Tibial nerve (tissue), 4 donors: ENCODE data around the gene PLCB3.

Source experiments
- EP300 ChIP-seq, 2 donors: sonication (generic); formaldehyde crosslinking; IDR thresholded peaks; one replicate each; pipeline ENCODE4 v1.6.1; 2017; ENCODE audit warnings: antibody characterized with exemption in 2 of 2, mild to moderate bottlenecking in 1 of 2
- POLR2A ChIP-seq, 2 donors: fragments of 450-650 bp; IDR thresholded peaks; one replicate each; pipeline ENCODE4 v1.6.1; 2017; ENCODE audit warnings: antibody characterized with exemption in 2 of 2, mild to moderate bottlenecking in 2 of 2, moderate library complexity in 2 of 2
- TF ChIP-seq, protein P1 (sequence below), 5 experiments: fragments of 200-600 bp in 3 of 5; fragments of 450-650 bp in 2 of 5; sonication (generic) in 3 of 5; IDR thresholded peaks; one replicate each; pipeline ENCODE4 v1.5.1; 2016 to 2019; ENCODE audit warnings: antibody characterized with exemption in 5 of 5, mild to moderate bottlenecking in 3 of 5, moderate library complexity in 2 of 5

DNA sequence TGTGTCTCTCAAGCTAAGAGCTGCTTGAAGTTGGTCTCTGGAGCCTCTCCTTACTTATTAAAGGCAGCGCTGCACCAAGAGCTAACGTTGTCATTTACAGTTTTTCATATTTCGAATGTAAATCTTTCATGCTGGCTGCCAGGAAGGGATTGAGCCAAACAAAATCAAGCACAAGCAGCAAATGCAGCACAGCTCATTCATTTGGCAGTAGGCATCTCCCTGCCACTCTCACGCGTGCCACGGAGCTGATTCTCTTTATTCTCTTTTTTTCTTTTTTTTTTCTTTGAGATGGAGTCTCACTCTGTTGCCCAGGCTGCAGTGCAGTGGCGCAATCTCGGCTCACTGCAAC is 18.4 kb upstream of the PLCB3 start:
- TF ChIP-seq, protein P1, sequence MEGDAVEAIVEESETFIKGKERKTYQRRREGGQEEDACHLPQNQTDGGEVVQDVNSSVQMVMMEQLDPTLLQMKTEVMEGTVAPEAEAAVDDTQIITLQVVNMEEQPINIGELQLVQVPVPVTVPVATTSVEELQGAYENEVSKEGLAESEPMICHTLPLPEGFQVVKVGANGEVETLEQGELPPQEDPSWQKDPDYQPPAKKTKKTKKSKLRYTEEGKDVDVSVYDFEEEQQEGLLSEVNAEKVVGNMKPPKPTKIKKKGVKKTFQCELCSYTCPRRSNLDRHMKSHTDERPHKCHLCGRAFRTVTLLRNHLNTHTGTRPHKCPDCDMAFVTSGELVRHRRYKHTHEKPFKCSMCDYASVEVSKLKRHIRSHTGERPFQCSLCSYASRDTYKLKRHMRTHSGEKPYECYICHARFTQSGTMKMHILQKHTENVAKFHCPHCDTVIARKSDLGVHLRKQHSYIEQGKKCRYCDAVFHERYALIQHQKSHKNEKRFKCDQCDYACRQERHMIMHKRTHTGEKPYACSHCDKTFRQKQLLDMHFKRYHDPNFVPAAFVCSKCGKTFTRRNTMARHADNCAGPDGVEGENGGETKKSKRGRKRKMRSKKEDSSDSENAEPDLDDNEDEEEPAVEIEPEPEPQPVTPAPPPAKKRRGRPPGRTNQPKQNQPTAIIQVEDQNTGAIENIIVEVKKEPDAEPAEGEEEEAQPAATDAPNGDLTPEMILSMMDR (IDR thresholded peaks at IDR 0.05) = no peak
- no peak for TF ChIP-seq POLR2A (IDR thresholded peaks at IDR 0.05)
- no peak for TF ChIP-seq EP300 (IDR thresholded peaks at IDR 0.05)
